Left lobe of liver (tissue), 2 donors: ENCODE results near the gene CUX1. TPM values are rescaled to one million over a fixed set of nuclear protein-coding genes. Genes with fewer than 3 reads are reported as not detected.
"Not testable (repeated sequence)": the region's sequence is repeated elsewhere in the genome, so short reads cannot be mapped to it uniquely, and the experiment has no call there.

ENCODE experiments used
- ATAC-seq: fragments of 200-7000 bp; cut with Tn5 transposase; one replicate; pipeline ENCODE4 v1.9.1; 2020; ENCODE audit warnings: mild to moderate bottlenecking, moderate library complexity
- DNase-seq: peaks from one replicate; pipeline ENCODE4 v3.0.0-alpha.2; 2020; ENCODE audit warnings: low spot score
- total RNA-seq: library from RNA; stranded (reverse); gene quantifications from one replicate; pipeline ENCODE4 v1.2.1, GENCODE V29; 2021
- donor health status: DM: no; HTN: no; CAD: no; lungs with moderate emphysema.
- donor health status: DM: no; HTN: yes; CAD: no.

The CUX1 gene
- total RNA-seq, 1 donor from 2014 or later = 42.0 TPM

DNA sequence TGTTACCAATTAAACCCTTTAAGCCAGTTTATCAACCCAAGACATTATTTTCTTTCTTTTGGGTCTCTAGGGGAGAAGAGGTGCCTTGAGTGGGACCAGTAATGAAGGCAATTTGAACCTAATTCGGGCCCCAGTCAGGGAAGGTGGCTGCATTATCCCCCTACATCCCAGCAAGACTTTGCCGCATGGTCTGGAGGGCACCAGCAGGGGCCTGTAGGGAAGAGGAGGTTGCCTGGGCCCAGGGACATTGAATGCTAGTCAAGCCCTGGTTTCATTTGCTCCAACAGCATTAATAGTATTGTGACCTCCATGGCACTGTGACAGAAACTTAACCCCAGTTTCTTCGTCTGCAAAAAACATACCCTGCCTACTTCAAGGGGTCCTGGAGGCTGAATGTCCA, 108.8 kb downstream of the CUX1 start:
- DNase-seq = no peak

DNA sequence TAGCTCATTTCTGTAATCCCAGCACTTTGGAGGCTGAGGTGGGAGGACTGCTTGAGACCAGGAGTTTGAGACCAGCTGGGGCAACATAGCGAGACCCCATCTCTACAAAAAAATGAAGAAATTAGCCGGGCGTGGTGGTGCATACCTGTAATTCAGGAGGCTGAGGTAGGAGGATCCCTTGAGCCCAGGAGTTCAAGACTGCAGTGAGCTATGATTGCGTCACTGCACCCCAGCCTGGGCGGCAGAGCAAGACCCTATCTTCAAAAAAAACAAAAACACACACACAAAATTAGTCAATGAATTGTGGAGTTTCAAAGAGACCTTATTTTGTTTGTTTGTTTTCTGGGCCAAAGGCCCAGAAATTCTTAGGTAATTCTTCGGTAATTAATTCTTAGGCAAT, 110.0 kb downstream of the CUX1 start:
- peak; percentile 49 for ATAC-seq
- DNase-seq = no peak

More for the DNA sequence above, 108.8 kb downstream of the CUX1 start:
- ATAC-seq = no peak

DNA sequence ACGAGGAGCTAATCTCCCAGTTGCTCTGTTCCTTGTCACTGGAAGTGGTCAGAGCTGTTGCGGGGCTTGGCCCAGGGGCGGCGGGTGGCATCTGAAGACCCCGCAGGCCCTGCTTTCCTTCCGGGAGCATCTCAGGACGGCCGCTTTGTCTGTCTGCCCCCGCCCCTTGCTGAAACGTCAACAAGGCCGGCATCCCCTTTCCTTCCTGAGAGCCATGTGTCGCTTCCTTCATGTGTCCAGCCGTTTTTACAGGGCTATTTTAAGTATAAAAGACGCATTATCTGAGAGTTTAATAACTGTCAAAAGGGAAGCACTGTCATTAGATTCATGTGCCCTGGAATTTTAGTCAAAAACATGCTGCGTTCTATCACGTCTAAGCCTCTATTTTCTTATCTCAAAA, 110.4 kb downstream of the CUX1 start:
- peak; percentile 75 for ATAC-seq

DNA sequence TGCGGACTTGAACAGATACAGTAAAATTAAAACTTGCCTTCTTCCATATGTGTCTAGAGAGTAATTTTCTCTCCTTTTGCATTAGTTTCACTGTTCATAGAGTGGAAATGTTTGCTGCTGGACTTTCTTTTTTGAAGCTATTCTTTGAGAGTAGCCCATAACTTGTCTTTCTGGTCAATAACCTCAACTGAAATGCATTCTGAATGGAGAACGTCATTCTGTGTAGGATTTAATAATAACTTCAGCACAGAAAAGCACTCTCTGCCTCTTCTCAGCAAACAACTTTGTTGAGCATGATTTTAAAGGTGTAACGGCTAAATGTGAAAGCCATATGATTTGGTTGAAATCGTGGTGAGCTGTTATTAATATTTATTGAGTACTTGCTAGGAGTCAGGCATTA, 111.8 kb downstream of the CUX1 start:
- no peak for DNase-seq
- ATAC-seq = no peak

More for the DNA sequence above, 110.4 kb downstream of the CUX1 start:
- no peak for DNase-seq

DNA sequence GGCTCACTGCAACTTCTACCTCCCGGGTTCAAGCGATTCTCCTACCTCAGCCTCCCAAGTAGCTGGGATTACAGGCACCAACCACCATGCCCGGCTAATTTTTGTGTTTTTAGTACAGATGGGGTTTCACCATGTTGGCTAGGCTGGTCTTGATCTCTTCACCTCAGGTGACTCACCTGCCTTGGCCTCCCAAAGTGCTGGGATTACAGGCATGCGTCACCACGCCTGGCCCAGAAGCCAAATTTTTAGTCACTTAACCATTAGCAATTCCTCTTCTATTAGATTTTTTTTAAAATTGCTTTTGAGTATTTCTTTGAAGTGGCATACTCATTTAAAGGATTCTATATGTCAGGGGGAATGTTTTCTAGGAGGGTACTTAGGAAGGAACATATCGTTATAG, 112.5 kb downstream of the CUX1 start:
- ATAC-seq, DNase-seq: not testable (repeated sequence)

DNA sequence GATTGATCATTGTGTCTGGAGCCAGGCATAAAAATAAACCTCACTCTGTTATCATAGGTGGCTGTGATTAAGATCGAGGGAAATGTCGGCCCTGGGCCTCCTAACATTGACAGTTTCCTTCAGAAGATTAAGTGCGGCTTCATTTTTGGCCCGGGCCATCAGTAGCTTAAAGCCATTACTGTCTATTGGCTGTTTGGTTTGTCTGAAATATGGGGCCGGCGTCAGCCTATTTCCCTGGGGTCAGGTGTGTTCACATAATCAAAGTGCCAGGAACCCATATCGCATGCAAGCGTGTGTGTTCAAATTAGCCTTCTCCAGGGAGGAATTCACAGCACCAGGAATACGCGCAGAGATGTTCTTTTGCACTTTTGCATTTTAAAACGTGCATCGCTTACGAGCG, 114.7 kb downstream of the CUX1 start:
- no peak for ATAC-seq
- no peak for DNase-seq

DNA sequence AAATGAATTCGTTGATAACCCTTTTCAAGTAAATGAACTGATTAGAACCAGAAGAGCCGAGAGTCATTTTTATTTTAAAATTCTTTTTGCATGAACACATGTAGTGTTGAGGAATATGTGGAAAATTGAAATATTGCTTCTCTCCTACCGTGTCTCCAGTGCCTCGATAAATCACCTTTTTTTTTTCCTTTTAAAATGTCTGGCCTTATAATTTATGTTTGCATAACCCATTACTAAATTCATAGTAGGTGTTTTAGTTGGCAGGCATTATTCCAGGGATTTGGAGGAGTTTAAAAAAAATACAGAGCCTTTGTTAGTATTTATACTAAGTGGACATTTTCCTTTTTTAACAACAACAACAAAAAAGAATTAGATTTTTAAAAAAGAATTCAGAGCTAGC, 115.6 kb downstream of the CUX1 start:
- ATAC-seq = no peak
- no peak for DNase-seq

DNA sequence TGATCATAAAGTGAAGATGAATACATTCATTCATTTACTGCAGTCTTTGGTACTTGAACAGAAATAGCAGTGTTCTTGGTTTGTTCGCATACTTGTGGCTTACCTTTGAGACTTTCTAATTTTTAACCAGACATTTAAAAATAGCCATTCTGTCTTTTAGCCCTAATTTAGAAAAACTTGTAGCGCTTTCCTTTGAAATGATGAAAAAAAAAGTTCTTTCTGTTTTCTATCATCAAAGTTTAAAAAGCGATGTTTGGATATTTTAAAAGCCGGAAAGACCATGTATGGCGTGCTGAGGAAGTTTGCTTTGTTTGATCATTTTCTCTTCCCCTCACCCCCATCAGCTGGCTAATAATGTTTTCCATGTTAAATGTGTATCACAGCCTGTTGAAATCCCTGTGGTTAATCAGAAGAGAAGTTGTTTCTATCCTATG, 116.3 kb downstream of the CUX1 start:
- DNase-seq = no peak
- no peak for ATAC-seq

DNA sequence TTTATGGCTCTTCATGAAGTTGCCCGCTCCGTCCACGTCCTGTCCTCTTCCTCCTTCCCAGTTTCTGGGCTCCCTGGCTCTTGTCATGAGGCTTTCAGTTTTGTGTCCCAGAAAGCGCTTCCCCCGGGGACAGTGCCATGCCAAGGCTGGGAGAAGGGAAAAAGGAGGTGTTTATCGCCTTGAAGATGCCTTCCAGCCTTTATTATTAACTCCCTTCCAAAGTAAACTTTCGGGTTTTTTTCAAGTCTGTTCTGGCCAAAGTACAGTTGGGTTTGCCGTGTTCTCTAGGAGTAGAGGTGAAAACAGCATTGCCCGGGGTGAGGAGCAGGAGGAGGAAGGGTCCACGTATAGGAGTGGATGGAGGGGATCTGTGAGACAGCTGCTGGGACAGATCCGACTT, 117.2 kb downstream of the CUX1 start:
- DNase-seq (no peak), ATAC-seq (peak; percentile 43)

DNA sequence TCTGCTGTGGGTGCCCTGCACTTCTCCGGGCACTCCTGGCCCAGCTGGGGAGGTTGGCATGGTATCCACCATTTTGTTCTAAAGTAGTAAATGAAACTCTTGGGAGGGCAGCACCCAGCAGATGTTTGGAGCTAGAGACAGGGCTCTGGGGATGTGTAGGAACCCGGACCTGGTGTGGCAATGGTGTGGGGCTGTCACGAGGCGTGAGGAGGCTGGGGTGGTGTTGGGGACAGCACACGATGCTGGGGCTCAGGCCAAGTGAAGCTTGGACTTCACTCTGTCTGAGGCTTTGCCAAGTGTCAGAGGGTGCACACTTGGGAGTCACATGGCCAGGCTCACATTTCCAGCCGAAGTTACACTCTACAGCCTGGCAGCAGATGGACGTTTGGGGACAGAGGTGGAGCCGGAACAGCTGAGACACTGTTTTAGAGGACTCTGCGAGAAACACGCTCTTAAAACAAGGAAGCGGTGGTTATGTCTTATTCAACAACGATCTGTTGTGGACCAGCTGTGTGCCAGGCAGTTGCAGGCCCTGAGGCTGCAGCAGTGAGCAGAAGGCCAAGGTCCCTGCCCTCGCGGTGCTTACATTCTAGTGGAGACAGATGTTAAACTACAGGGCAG, 118.2 kb downstream of the CUX1 start:
- DNase-seq (peak; percentile 95), ATAC-seq (peak; percentile 86)

DNA sequence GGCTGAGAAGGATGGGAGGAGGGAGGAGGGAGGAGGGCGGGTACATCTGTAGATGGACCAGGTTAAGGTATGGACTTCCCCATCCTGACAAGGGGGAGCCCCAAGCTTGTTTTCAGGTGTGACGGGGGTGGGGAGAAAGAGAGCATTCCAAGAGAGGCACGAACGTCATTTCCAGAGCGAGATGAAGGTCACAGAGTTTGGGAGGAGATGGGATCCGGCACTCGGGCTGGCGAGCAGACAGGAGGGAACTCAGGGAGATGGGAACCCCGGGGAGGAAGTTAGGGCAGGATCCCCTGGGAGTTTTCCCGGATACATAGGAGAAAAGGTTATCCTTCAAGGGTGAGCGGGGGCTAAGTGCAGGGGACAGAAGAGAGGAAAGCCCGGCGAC, 118.8 kb downstream of the CUX1 start:
- DNase-seq (no peak), ATAC-seq (peak; percentile 27)

DNA sequence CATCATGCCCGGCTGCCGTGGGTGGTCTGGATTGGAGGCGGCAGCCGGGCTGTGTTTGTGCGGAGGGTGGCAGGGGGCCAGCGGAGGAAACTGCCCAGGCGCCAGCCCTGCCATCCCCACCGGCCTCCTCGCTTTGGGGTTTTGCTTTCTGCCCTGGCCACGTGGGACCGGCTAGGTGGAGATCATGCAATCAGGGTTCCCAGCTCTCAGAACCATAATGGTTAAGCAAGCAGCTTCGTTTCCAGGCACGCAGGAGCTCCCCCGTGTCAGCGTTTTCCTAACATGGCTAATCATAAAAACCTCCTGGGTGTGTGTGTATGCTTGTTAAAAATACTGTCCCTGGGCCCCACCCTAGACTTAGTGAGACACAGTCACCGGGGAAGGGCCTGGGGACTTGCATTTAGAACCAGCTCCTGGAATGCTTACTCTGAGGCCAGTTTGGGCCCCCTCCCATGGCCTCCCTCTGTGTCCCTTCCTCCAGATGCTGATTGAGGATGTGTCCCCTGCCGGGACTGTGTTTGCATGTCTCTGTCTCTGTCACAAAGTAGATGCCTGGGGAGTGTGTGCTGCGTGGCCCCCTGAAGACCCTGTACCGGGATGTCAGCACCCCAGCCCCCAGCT, 119.3 kb downstream of the CUX1 start:
- ATAC-seq (peak; percentile 54), DNase-seq (peak; percentile 64)

DNA sequence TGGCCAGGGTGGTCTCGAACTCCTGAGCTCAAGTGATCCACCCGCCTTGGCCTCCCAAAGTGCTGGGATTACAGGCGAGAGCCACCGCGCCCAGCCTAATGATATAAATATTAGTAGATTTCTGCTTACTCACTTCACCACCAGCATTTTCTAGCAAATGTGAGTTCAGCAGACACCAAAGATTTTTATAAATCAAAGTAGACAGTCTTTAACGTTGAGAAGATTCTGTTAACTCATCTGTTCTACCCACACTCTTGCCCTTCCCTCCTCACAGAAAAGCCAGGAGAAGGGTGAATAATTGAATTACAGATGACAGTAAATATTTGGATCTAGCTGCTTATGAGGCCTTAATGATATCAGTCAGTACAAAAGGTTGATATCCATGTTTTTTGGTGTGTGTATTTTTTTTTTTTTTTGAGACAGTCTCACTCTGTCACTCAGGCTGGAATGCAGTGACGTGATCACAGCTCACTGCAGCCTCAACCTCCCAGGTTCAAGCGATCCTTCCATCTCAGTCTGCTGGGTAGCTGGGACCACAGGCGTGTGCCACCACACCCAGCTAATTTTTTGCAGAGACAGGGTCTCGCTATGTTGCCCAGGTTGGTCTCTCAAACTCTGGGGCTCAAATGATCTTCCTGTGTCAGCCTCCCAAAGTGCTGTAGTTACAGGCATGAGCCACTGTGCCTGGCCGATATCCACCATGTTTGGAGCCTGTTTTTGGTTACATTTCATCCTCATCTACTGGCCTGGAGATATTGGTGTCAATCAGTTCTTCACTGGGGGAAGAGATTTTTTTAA, 120.5 kb downstream of the CUX1 start:
- DNase-seq = no peak
- no peak for ATAC-seq

DNA sequence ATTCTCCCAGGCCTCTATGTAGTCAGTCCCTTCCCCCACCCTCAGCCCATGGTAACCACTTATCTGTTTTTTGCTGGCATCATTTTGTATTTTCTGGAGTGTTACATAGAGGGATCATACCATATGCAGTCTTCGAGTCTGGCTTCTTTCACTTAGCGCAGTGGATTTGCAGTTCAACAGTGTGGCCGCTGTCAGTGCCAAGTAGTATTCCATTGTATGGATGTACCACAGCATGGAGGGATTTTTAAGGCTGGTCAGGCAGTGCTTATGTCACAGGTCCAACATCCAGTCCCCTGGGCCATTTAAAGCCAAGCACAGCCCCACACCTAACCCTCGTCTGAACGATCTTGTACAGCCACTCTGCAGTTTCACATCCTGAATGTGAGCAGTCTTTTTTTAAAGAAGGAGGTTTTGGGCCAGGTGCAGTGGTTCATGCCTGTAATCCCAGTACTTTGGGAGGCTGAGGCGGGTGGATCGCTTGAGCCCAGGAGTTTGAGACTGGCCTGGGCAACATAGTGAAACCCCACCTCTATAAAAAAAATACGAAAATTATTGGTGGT, 121.8 kb downstream of the CUX1 start:
- DNase-seq = no peak

DNA sequence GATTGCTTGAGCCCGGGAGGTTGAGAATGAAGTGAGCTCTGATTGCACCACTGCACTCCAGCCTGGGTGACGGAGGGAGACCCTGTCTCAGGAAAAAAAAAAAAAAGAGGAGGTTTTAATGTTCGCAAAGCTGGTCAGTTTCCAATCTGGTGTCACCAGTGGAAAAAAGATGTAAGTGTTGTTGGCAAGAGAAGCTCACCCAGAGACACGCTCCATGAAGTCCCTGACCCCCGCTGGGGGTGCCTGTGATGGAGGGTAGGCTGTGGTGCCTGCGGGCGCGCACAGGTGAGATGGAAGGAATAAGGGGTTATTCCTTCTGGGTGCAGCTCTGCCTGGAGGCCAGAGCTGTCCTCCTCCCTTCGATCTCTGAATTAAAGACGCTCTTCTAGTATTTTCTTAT, 122.7 kb downstream of the CUX1 start:
- no peak for DNase-seq
- ATAC-seq = no peak

More for the DNA sequence above, 121.8 kb downstream of the CUX1 start:
- ATAC-seq = no peak

DNA sequence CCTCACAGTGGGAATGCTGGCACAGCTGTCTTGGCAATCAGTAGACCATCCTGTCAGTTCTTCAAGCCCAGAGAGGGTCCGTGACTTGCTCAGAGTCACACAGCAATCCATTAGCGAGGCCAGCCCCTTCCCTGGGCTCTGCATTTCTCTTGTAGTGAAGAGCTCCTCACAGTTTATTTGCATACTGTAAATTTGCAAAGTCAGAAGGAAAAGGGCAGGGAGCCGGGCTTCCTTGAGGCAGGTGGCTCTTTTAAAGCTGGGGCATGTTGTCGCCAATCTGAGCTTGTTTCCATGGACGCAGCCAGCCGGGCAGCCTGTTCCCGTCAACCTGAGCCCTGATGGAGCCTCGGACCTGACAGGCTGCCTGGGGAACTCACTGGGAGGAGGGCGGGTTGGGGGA, 123.4 kb downstream of the CUX1 start:
- DNase-seq (no peak), ATAC-seq (no peak)

DNA sequence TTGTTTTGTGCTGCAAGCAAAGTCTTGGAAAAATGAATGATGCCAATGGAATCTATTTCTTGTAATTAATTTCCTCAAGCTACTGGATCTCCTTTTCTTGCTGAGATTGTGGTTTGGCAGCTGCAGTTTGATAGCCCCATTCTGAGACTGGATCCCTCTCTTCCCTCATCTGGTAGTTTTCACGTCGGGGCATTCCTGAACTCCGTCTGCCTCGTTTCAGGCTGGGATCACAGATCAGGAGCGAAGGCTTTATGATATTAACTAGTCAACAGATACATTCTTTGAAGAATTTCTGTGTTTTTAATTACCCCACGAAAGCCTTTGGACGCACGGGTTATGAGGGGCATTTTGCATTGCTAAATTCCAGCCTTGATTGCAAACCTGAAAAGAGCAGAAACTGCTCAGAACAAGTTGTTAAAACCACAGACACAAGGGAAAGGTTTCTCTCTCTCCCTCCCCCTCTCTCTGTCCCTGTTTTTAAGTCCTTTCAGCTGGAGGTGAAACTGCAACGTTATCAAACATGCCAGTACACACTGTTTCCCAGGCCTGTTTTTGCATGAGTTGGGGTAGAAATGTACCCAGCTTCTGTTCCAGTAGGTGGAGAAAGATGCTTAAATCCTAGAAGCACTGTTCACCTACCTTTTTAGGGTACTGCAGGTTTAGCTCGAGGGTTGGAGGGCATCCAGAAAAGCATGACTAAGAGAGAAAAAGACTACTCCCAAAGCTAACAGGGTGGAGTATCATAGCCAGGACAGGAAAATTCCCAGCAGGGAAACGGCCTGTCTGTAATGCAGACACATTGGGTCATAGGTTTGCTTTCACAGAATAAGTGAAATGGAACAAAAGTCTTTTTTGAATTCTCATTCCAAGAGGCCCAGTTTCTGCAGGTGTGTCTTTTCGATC, 124.3 kb downstream of the CUX1 start:
- DNase-seq = no peak
- ATAC-seq = peak; percentile 71

DNA sequence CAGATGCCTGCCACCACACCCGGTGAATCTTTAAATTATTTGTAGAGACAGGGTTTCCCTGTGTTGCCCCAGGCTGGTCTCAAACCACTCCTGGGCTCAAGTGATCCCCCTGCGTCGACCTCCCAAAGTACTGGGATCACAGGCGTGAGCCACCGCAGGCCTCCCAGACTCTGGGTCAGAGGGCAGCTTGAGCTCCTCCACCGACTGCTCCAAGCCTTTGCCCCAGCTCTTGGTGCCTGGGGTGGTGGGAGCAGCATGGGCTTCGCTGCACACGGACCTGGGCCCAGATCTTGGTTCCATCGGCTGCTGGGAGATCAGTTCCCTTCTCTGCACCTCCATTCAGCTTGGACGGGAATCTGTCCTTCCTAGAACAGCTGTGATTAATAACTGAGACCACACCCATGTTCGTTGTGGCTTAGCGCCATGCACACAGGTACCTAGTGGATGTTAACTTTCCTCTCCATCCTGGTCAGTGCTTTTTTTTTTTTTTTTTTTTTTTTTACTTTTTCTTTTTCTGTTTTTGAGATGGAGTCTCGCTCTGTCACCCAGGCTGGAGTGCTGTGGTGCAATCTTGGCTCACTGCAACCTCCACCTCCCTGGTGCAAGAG, 125.3 kb downstream of the CUX1 start:
- DNase-seq = no peak
- ATAC-seq = no peak

DNA sequence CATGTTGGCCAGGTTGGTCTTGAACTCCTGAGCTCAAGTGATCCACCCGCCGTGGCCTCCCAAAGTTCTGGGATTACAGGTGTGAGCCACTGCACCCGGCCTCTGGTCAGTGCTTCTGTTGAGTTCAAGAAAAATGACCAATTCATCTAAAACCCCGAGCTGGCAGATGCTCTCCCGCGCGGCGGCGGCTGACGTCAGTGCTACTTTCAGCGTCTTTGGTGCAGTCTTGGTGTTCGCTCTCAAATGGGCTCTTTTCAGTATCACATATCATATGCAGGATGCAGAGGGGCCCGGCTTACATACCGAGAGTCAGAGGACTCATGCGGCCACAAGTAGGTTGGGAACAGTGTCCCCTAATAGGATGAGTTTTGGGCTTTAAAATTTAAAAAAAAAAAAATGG, 125.9 kb downstream of the CUX1 start:
- ATAC-seq = no peak
- no peak for DNase-seq

DNA sequence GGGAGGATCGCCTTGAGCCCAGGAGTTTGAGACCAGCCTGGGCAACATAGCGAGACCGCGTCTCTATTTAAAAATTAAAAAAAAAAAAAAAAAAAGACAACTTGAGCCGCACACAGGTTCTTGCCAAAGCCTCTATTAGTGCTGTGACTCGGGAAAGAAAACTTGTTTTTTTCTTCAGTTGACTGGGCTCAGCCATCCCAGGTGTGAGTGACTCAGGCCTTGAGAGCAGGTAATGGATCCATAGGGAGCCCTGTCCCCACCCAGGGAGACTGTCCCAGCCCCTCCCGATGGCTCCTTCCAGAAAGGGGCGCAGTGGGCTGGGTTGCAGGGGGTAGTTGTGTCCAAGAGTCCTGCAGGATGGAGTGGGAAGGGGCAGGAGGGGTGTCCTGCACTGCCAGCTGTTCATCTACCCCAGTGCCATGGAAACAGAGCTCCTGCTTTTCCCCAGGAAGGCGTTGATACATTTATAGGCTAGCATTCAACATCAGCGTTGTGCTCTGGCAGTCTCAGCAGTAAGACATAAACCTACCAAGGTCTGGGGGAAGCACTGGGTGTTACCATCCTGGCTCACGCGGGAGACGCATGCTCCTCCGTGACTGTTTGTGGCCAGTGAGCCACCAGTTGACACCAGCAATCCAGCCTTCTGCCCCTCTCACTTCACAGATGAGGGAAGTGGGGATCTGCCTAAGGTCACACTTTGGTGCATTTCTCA, 126.6 kb downstream of the CUX1 start:
- ATAC-seq = no peak
- DNase-seq = no peak
